ENCODE data around the gene ADCY7.

DNA sequence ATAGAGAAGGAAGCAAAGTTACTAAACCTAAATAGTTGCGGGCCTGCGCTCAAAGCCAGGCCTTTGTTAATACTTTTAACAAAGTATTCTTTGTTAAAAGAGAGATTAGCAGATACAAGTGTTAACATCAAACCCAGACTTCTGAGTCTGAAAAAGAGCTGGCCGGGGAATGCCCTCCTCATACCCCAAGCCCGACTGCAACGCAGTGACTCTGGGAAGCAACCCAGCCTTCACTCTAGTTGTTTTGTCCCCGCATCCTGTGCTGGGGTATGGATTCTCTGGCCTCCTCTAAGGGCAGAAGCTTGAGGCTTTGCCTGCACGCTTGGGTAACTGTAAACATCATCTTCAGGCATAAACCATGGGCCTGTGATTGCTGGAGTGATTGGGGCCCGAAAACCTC lies 48.3 kb downstream of the ADCY7 start:
- TF ChIP-seq, protein P1, sequence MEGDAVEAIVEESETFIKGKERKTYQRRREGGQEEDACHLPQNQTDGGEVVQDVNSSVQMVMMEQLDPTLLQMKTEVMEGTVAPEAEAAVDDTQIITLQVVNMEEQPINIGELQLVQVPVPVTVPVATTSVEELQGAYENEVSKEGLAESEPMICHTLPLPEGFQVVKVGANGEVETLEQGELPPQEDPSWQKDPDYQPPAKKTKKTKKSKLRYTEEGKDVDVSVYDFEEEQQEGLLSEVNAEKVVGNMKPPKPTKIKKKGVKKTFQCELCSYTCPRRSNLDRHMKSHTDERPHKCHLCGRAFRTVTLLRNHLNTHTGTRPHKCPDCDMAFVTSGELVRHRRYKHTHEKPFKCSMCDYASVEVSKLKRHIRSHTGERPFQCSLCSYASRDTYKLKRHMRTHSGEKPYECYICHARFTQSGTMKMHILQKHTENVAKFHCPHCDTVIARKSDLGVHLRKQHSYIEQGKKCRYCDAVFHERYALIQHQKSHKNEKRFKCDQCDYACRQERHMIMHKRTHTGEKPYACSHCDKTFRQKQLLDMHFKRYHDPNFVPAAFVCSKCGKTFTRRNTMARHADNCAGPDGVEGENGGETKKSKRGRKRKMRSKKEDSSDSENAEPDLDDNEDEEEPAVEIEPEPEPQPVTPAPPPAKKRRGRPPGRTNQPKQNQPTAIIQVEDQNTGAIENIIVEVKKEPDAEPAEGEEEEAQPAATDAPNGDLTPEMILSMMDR (IDR thresholded peaks at IDR 0.05): no peak
- TF ChIP-seq EP300 (IDR thresholded peaks at IDR 0.05) (no peak), POLR2A (IDR thresholded peaks at IDR 0.05) (no peak)
